M059J (cell line): ENCODE data around the gene PLA2G4B. TPM values are rescaled to one million over a fixed set of nuclear protein-coding genes. Genes with fewer than 3 reads are reported as not detected.
A peak's percentile ranks its signal among the peaks of the same experiment; 100 is the strongest.

Source experiments
- DNase-seq: peaks from one replicate; pipeline ENCODE4 v3.0.0-alpha.2; 2012; ENCODE audit warnings: low read depth
- total RNA-seq: library from RNA; depleted of rRNA; stranded (reverse); fragments of >200 nt; shearing (Covaris generic); gene quantifications from 2 replicates; pipeline ENCODE4 v1.2.3, GENCODE V29; 2014

The PLA2G4B gene
- total RNA-seq, 1 experiment from 2014 or later = 0.84 TPM

DNA sequence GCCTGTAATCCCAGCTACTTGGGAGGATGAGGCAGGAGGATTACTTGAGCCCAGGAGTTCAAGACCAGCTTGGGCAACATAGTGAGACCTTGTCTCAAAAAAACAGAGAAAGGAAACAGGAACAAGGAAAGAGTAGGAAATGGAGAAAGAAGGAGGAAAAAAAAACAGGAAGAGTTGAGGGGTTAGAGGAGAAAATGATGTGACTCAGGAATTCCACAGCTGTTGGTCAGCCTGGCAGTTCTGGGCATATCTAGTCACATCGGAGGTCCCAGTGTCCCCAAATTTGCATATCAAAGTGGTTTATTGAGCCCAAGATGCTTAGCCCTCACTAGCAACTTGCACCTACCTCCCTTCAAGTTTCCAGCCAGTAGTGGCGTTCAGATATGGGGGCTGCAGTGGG, 29.5 kb upstream of the PLA2G4B start:
- peak; percentile 75 for DNase-seq

DNA sequence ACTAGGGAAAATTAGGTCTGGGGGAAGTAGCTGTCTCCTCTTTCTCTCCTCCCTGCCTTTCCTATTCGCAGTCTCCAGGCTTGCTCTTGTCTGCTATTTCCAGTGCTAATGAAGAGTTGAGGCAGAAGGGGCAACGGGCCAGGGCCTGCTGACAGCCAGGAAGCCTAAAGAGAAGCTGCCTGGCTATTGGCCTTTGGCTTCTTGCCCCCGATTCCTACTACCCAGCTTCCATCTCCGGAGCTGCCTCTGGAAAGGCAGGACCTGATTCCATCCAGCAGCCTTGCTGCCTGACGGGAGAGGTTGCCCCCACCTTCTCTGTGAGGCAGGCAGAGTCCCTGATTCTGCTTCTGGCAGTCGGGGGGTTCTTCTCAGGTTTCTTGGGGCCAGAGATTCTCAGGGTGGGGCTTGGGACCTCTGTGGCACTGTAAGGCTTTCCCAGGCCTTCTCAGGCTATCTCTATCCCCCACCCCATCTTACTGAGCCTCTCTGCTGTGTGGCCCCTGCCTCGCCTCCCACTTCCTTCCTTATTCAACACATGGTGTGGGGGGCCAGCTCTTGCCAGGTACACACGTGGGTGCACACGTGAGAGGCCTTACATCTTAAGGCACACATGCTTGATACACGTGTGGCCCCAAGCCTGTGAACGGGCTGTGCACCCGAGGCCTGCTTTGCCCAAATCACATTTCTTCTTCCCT, 29.0 kb upstream of the PLA2G4B start:
- DNase-seq = no peak

DNA sequence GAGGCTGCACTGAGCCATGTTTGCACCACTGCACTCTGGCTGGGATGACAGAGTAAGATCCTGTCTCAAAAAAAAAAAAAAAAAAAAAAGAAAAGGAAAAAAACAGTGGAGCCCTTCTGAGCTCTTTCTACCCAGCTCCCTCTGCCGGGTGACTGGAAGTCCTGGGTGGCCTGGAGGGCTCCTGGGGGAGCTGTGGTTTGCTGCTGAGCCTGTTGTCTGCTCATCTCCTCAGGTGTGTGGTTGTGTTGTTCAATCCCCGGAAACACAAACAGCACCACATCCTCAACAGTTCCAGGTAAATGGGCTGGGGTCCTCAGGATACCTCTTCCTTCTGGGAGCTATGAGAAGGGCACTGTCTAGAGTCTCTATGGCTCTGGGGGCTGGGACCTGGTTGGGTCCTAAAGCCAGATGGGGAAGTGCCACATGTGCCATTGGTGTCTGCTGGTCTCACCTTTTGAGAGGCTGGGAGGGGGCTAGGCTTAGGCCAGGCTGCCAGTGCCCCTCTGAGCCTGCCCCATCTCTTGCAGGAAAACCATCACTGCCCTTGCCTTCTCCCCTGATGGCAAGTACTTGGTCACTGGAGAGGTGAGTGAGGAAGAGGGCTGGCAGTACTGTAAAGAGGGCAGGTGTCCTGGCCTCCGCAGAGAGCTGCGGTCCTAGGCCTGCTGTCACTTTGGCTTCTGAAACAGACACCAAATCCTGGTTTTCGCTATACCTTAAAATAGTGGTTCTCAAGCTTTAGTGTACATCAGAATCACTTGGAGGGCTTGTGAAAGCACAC, 27.8 kb upstream of the PLA2G4B start:
- no peak for DNase-seq

DNA sequence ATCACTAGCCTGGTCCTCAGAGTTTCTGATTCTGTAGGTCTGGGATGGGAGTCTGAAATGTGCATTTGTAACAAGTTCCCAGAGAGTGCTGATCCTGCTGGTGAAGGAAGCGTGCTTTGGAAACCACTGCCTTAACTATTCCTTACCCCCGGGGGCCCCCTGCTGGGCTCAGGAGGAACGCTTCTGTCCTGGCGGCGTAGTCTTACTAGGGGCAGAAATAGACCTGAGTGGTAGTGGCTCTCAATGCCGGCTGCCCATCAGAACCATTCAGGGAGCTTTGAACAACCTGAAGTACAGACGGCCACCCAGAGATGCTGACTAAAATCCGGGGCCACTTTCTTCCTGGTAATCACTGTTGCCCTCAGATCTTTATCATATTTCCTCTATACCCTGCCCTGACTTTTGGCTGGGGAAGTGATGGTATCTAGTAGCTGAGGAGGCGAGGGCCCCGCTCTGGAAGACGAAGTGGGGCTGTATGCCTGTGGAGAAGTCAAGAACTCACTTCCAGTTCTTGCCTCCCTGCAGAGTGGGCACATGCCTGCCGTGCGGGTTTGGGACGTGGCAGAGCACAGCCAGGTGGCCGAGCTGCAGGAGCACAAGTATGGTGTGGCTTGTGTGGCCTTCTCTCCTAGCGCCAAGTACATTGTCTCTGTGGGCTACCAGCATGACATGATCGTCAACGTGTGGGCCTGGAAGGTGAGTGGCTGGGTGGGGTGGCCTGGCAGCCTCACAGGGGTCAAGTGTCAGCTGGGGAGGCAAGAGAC, 27.0 kb upstream of the PLA2G4B start:
- DNase-seq = peak; percentile 78

DNA sequence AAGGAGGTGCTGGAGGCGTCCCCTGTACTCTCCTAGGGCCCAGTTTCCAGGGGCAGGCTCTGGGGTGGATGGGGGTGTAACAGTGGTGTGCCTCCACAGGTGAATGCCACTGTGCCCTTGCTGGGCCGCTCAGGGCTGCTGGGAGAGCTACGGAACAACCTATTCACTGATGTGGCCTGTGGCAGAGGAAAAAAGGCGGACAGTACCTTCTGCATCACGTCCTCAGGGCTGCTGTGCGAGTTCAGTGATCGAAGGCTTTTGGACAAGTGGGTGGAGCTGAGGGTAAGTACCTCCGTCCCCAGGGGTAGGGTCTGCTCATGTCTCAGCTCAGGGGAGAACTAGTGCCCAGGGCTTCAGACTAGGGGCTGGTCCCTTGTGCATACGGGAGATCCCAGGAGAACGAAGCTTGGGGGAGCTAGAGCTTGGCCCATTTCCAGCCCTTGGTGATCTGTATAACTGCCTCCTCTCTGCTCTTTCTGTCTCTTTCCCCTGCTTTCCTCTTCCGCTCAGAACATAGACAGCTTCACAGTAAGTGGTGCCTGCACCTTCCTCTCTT, 25.7 kb upstream of the PLA2G4B start:
- no peak for DNase-seq

DNA sequence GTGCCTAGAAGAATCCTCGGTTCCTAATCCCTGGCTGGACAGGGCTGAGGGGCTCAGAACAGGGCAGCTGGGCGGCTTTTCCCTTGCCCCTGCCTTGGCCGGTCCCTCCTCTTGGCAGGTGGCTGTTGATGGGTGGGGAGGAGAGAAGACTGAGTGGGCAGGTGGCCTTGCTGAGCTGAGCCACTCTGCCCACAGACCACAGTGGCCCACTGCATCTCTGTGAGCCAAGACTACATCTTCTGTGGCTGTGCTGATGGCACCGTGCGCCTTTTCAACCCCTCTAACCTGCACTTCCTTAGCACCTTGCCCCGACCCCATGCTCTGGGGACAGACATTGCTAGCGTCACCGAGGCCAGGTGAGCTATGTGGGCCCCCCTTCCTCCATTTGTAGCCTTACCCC, 25.2 kb upstream of the PLA2G4B start:
- DNase-seq = no peak

DNA sequence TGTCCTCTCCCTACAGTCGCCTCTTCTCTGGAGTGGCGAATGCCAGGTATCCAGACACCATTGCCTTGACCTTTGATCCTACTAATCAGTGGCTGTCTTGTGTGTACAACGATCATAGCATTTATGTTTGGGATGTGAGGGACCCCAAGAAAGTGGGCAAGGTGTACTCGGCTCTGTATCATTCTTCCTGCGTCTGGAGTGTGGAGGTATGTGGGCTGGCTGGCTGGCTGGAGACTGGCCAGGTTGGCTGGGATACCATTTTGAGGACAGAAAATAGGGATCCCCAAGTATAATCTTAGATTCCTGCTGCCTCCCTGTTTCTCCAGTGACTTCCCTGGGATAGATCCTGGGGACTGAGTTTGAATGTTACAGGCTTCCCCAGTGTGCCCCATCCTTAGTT, 24.1 kb upstream of the PLA2G4B start:
- DNase-seq = no peak

DNA sequence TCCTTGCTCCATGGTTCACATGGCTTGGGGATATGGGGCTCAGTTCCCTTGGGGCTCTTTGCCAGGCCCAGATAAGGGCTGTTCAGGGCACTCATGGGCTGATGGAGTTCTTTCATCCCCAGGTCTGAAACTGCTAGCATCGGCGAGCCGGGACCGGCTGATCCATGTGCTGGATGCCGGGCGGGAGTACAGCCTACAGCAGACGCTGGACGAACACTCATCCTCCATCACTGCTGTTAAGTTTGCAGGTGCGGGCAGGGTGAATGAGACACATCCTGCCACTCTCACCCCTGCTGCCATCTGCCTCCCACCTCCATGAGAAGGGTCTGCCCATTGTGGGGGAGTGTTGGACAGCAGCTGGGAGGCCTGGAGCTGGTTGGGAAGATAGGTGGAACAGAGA, 21.9 kb upstream of the PLA2G4B start:
- DNase-seq = no peak

DNA sequence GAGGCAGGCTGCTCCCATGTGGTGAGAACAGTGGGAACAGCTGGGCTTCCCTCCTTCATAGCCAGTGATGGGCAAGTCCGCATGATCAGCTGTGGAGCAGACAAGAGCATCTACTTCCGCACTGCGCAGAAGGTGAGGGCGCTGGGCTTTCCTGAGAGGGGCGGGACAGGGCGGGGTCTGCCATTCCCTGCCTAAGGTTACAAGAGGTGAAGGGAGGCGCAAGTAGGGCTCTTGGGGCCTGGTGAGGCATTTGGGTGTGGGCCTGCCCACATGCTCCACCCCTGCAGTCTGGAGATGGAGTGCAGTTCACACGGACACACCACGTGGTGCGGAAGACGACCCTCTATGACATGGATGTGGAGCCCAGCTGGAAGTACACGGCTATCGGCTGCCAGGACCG, 21.3 kb upstream of the PLA2G4B start:
- no peak for DNase-seq

DNA sequence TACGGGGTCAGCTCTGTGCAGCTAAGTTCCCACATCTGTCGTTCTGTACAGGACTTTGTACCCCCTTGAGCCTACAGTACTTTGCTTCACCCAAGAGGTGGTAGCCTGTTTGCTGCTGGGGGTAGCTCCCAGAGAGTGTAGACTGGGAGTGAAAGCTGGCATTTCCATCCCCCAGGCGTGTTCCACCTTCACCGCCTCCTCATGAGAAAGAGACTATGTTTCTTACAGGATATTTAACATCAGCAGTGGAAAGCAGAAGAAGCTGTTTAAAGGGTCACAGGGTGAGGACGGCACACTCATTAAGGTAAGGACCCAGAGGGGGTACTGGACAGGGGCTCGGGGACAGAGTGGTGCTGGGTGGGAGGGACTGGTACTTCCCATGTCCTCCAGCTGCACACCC, 20.9 kb upstream of the PLA2G4B start:
- DNase-seq = no peak

DNA sequence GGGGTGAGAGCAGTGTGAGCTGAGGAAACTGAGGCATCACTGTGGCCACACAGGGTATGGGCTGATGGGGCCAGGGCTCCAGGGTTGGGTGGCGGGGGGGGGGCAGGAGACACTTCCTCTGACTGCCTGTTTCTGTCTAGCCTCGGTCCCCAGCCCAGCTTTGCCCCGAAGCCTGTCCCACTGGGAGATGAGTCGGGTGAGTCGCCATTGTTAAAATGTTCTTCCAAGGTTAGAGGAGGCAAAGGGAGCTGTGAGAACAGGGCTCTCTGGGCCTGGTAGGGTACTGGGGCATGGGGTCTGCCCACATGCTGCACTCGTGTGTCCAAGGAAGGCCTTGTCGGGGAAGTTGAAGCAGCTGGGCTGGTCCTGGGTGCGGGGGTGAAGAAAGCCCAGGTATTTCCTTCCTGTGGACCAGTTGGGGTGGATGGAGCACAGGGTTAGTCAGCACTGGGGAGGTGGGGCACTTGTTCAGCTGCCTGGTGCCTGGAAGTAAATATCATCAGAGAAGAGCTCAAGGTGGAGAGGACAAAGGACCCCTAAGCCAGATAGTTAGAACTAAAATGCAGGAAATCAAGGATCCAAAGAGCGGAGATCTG, 19.1 kb upstream of the PLA2G4B start:
- DNase-seq = no peak

DNA sequence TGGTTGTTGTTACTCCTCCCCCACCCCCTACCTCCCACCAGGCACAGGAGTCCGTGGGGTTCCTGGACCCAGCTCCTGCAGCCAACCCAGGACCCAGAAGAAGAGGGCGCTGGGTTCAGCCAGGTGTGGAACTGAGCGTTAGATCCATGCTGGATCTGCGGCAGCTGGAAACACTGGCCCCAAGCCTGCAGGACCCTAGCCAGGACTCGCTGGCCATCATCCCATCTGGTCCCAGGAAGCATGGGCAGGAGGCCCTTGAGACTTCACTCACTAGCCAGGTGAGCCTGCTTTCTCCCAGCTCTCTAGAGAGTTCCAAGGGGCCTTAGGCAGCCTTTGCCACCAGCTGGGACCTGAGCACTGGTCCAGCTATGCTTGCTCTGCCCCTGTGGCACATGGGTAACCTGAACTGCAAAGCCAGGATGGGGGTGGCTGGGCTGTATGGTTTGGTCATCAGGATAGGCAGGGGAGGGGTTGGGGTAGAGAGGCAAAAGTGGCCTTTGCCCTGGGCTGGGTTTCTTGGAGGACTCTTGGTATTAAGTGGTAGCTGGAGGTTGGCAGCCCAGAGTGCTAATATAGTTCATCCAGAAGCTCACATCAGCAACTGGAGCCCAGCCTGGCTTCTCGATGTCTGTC, 17.7 kb upstream of the PLA2G4B start:
- DNase-seq = no peak

DNA sequence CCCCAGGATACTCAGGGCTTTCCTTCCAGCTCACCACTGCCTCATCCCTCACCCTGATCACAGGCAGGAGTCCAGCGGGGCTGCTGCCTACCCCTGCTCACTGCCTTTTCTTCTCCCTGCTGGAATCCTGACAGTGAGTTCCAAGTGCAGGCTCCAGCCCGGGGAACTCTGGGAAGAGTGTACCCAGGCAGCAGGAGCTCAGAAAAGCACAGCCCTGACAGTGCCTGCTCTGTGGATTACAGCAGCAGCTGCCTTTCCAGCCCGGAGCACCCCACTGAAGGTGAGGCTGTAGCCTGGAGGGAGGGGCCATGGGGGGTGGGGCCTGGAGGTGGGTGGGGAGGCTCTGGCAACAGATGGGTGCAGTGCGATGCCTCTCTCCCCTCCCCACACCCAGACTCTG, 16.8 kb upstream of the PLA2G4B start:
- DNase-seq = no peak

DNA sequence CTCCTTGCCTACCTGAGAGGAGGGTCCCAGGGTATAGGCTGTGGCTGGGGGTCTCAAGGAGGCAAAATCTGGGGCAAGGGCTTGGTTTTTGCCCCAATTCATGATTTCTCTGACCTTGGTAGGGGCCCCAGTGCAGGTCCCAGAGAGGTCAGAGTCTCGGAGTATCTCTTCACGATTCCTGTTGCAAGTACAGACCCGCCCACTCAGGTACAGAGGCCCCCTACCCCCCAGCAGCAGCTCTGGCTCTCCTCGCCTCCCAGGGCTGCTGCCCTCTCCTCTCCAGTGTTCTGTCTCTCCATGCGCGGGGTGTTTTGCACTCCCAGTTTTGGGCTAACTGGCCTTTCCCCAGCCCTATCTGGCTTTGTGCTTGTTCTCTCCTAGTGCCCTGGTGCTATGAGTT, 16.2 kb upstream of the PLA2G4B start:
- DNase-seq = no peak

DNA sequence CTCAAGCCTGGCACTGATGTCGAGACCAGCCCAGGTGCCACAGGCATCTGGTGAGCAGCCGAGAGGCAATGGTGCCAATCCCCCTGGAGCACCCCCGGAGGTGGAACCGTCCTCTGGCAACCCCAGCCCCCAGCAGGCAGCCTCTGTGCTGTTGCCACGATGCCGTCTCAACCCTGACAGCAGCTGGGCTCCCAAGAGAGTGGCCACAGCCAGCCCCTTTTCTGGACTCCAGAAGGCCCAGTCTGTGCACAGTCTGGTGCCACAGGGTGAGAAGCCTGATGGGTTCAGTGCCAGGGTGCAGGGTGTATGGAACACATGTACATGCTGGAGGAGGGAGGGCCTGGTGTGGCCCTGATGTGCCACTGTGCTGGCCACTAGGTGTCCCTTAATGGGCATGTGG, 15.7 kb upstream of the PLA2G4B start:
- no peak for DNase-seq

DNA sequence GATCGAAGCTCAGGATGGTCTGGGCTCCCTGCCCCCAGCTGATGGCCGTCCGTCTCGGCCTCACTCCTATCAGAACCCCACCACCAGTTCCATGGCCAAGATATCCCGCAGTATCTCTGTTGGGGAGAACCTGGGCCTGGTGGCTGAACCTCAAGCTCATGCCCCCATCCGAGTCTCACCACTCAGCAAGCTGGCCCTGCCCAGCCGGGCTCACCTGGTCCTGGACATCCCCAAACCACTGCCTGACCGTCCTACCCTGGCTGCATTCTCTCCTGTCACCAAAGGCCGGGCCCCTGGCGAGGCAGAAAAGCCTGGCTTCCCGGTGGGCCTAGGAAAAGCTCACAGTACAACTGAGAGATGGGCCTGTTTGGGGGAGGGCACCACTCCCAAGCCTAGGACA, 15.1 kb upstream of the PLA2G4B start:
- DNase-seq = no peak

DNA sequence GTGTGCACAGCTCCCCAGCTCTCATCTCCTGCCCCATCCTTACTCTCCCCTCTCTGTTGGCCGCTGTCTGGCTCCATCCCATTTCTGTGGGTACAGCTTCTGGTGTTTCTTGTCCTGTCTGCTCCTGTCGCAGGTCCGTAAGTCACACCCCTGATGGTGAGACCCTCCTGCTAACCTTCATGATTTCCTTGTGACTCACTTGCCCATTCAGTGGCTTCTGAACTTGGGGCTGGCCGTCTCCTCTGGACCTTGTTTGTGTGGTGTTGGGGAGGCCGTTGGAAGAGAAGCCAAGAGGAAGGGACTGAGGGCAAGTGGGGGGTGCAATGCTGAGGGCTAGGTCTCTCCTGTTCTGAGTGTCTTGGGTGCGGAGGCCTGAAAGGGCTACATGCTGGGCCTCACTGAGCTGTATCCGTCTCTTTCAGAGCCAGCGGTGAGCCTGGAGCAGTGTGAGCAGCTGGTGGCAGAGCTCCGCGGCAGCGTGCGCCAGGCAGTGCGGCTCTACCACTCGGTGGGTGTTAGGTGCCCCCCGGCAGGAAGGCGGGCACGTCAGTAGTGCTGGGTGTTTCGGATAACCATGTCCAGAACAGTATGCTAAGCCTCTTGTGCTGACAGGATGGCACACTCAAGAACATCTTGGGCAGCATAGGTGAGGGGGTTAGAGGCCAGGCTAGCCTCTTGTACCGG, 14.4 kb upstream of the PLA2G4B start:
- DNase-seq = no peak

DNA sequence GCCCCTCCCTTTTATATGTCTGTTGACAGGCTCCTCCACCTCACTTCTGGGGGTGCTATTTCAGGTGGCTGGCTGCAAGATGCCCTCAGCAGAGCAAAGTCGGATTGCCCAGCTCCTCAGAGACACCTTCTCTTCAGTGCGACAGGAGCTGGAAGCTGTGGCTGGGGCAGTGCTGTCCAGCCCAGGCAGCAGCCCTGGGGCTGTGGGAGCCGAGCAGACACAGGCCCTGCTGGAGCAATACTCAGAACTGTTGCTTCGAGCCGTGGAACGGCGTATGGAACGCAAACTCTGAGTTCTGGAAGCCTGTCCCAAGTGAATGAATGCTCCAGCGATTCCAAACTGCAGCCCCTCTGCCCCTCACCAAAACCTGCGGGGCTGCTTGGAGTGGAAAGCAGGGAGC, 13.5 kb upstream of the PLA2G4B start:
- DNase-seq = no peak

DNA sequence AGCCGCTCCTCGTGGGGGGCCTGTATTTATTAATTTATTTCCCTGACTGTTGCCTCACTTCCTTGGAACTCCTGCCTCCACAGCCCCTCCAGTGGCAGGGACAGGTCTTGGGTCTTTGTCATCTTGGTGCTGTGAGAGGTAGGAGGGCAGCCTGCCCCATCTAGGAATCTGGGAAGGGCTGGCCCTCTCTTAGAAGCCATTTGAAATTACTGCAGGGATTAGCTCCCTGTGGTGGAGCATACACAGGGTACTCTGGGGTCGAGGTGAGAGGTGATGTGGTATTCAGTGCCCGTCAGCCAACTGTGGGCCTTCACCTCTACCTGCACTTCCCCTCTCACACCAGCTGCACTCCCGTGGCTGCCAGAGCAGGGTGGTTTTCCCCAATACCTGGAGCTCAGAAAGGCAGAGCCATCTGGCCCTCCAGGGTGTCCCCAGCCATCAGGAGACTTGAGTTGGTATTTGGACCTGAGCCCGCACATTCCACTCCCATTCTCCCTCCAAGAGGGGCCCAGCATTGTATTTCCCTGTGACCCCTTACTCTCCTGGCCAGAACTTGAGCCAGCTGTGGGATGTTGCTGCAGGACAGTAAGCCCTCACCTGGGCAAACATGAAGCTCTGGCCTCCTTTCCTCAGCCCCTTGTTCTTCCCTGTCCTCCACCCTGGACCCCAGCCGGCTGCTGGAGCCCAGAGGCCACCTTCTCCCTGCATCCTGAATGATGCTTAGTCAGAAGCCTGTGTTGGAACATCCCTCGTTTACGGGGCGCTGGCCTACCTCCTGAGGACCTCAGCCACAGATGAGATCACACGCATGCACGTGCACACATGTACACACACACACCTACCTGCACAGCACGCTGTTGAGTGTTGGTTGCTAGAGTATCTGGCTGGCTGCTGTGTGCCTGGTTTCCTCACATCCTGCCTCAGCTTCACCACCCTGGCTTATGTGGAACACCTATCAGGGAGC, 12.8 kb upstream of the PLA2G4B start:
- no peak for DNase-seq
